ENCODE results near the gene CTLA4. TPM values are rescaled to one million over a fixed set of nuclear protein-coding genes. Genes with fewer than 3 reads are reported as not detected.

CTLA4 gene
- total RNA-seq, 1 experiment from 2014 or later = not detected

DNA sequence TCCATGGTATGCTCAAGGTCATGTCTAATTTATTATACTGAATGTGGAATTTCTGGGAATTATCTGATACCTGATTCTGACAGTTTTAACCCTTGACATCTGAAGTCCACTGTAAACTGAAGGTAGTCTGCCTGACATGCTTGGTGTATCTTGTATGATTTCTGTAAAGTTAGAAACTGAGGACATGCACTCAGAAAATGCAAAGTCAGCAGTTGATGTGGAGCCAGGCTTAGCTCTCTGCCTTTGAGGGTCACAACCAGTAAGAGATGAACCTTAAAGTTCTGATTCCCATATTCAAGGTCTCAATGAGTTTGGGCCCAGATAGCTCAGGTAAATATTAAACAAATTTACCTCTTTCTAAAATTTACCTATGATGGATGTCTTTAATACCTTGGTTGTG is 12.3 kb upstream of the CTLA4 start:
- peaks cover 21% of the 10 kb centered on the region for H3K27me3 Mint-ChIP-seq (ENCODE audit: unreplicated experiment)
- H3K4me1 Mint-ChIP-seq (ENCODE audit: low read depth, unreplicated experiment) = no peaks in the 10 kb centered on the region
- no peak overlapping the region for H3K4me3 Mint-ChIP-seq (ENCODE audit: low read depth, unreplicated experiment)
- H3K36me3 Mint-ChIP-seq (ENCODE audit: insufficient read depth, unreplicated experiment) = no peaks in the 10 kb centered on the region
- TF ChIP-seq, protein P1, sequence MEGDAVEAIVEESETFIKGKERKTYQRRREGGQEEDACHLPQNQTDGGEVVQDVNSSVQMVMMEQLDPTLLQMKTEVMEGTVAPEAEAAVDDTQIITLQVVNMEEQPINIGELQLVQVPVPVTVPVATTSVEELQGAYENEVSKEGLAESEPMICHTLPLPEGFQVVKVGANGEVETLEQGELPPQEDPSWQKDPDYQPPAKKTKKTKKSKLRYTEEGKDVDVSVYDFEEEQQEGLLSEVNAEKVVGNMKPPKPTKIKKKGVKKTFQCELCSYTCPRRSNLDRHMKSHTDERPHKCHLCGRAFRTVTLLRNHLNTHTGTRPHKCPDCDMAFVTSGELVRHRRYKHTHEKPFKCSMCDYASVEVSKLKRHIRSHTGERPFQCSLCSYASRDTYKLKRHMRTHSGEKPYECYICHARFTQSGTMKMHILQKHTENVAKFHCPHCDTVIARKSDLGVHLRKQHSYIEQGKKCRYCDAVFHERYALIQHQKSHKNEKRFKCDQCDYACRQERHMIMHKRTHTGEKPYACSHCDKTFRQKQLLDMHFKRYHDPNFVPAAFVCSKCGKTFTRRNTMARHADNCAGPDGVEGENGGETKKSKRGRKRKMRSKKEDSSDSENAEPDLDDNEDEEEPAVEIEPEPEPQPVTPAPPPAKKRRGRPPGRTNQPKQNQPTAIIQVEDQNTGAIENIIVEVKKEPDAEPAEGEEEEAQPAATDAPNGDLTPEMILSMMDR (IDR thresholded peaks at IDR 0.05; ENCODE audit: unreplicated experiment) = no peak
- CTCF ChIA-PET = no interaction called here
- no peak overlapping the region for H3K27ac Mint-ChIP-seq (ENCODE audit: unreplicated experiment)
- no peak for DNase-seq
- no TSS peak for BruUV-seq (replicated peaks)
- no peaks in the 10 kb centered on the region for H3K9me3 Mint-ChIP-seq (ENCODE audit: low read depth, unreplicated experiment)
- intact Hi-C loops (cut with micrococcal nuclease; ENCODE audit: unreplicated experiment) = no loop called here

DNA sequence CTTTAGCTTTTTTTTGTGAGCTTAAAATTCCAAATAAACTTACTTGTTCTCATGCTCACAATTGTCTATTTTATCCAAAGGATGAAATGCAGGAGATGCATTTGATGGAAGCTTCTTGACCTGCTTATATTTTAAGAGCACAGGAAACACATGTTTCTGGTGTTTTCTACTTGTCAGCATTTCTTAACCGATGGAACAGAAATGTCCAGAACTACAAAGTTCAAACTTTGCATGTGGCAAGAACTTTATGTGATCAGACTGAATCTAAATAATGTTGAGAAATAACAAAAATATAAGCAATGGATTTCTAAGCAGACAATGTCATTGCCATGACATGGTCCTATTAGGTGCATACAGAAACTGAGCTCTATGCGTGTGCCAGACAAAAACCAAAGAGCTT is 9.9 kb upstream of the CTLA4 start:
- H3K27ac Mint-ChIP-seq (ENCODE audit: unreplicated experiment) = no peak overlapping the region
- TF ChIP-seq, protein P1 (IDR thresholded peaks at IDR 0.05; ENCODE audit: unreplicated experiment) = no peak
- H3K9me3 Mint-ChIP-seq (ENCODE audit: low read depth, unreplicated experiment) = no peaks in the 10 kb centered on the region
- DNase-seq = no peak
- no peak overlapping the region for H3K4me3 Mint-ChIP-seq (ENCODE audit: low read depth, unreplicated experiment)
- BruUV-seq (replicated peaks) = no TSS peak
- H3K4me1 Mint-ChIP-seq (ENCODE audit: low read depth, unreplicated experiment) = no peaks in the 10 kb centered on the region
- no peaks in the 10 kb centered on the region for H3K36me3 Mint-ChIP-seq (ENCODE audit: insufficient read depth, unreplicated experiment)
- intact Hi-C loops (cut with micrococcal nuclease; ENCODE audit: unreplicated experiment) = no loop called here
- peaks cover 3% of the 10 kb centered on the region for H3K27me3 Mint-ChIP-seq (ENCODE audit: unreplicated experiment)
- CTCF ChIA-PET = no interaction called here

DNA sequence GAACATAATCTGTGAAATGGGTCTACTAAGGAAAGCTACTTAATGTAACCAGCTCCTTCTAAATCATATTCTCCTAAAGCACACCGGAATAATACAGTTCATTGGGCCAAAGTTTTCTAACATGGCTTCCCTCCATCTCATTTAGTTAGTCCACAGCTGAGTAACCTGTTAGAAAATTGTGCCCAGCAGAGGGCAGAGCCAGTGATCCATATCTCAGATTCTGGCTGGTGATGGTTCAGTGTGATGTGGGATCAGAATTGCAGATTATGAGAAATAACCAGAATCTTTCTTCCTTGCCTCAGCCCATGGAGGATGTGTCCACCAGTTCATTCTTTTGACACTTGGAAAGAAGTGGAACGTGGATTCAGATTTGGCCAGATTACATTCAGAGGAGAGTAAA is 9.4 kb upstream of the CTLA4 start:
- no TSS peak for BruUV-seq (replicated peaks)
- no peak overlapping the region for H3K27ac Mint-ChIP-seq (ENCODE audit: unreplicated experiment)
- no peaks in the 10 kb centered on the region for H3K4me1 Mint-ChIP-seq (ENCODE audit: low read depth, unreplicated experiment)
- TF ChIP-seq, protein P1 (IDR thresholded peaks at IDR 0.05; ENCODE audit: unreplicated experiment) = no peak
- DNase-seq = no peak
- intact Hi-C loops (cut with micrococcal nuclease; ENCODE audit: unreplicated experiment) = no loop called here
- H3K9me3 Mint-ChIP-seq (ENCODE audit: low read depth, unreplicated experiment) = no peaks in the 10 kb centered on the region
- no peaks in the 10 kb centered on the region for H3K27me3 Mint-ChIP-seq (ENCODE audit: unreplicated experiment)
- no peak overlapping the region for H3K4me3 Mint-ChIP-seq (ENCODE audit: low read depth, unreplicated experiment)
- H3K36me3 Mint-ChIP-seq (ENCODE audit: insufficient read depth, unreplicated experiment) = no peaks in the 10 kb centered on the region
- CTCF ChIA-PET = no interaction called here

DNA sequence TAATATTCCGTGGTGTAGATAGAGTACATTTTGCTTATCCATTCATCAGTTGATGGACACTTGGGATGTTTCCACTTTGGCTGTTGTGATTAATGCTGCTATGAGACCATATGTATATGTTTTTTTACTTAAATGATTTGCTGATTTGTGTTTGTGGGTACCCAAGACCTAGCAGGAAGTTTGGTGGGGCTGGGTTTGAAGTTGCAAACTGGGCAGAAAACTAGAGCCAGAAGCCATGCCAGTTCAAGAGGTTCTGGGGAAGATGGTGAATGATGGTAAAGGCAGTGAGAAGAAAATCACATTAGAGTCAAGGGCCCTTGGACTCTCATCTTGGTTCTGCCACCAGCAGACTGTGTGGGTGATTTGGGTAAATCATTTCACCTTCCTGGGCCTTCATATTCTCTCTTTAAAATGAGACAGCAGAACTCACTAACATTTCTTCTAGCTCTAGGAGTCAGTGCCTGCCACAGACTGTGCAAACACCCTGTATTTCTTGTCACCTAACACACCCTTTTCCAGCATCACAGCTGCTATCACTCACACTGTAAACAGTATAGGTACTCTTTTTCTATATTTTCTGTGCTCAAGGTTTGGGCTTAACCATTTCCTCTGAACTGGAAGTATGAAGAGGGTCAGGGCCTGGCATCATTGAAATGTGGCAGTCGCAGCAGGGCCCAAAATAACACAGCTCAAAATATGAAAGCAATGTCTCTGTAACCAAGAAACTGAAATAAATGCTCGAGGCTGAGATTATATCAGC is 8.4 kb upstream of the CTLA4 start:
- TF ChIP-seq, protein P1 (IDR thresholded peaks at IDR 0.05; ENCODE audit: unreplicated experiment) = no peak
- no TSS peak for BruUV-seq (replicated peaks)
- no peaks in the 10 kb centered on the region for H3K36me3 Mint-ChIP-seq (ENCODE audit: insufficient read depth, unreplicated experiment)
- no peaks in the 10 kb centered on the region for H3K27me3 Mint-ChIP-seq (ENCODE audit: unreplicated experiment)
- no peak for DNase-seq
- intact Hi-C loops (cut with micrococcal nuclease; ENCODE audit: unreplicated experiment) = no loop called here
- CTCF ChIA-PET = interaction anchor here (0.6 kb wide), 1 partner anchor 35 kb away, joined by 4 read pairs; no protein-coding TSS in a partner anchor
- no peaks in the 10 kb centered on the region for H3K9me3 Mint-ChIP-seq (ENCODE audit: low read depth, unreplicated experiment)
- H3K4me3 Mint-ChIP-seq (ENCODE audit: low read depth, unreplicated experiment) = no peak overlapping the region
- no peak overlapping the region for H3K27ac Mint-ChIP-seq (ENCODE audit: unreplicated experiment)
- no peaks in the 10 kb centered on the region for H3K4me1 Mint-ChIP-seq (ENCODE audit: low read depth, unreplicated experiment)

Data from Calu3 (cell line).